HepG2 (cell line): Measurements from ENCODE around the gene FIZ1. TPM values are rescaled to one million over a fixed set of nuclear protein-coding genes. Genes with fewer than 3 reads are reported as not detected.

ENCODE experiments used
- ELK4 ChIP-seq: sonication (generic); formaldehyde crosslinking; IDR thresholded peaks from 2 replicates; pipeline ENCODE4 v1.9.0; 2021; ENCODE audit warnings: missing genetic modification reagents, borderline replicate concordance
- FOXP4 ChIP-seq: sonication (generic); formaldehyde crosslinking; IDR thresholded peaks from 2 replicates; pipeline ENCODE4 v1.4.0; 2020; ENCODE audit warnings: missing genetic modification reagents
- GATAD2A ChIP-seq: IDR thresholded peaks from 2 replicates; pipeline ENCODE4 v1.6.1; 2016
- HMGXB3 ChIP-seq: sonication (generic); formaldehyde crosslinking; IDR thresholded peaks from 2 replicates; pipeline ENCODE4 v1.4.0; 2020; ENCODE audit warnings: missing genetic modification reagents, borderline replicate concordance
- IRF1 ChIP-seq: sonication (generic); formaldehyde crosslinking; IDR thresholded peaks from 2 replicates; pipeline ENCODE4 v1.4.0; 2020; ENCODE audit warnings: low read depth, mild to moderate bottlenecking, missing genetic modification reagents
- MIER3 ChIP-seq: IDR thresholded peaks from 2 replicates; pipeline ENCODE4 v1.6.1; 2016; ENCODE audit warnings: missing compliant biosample characterization, borderline replicate concordance
- NKX3-1 ChIP-seq: sonication (generic); formaldehyde crosslinking; IDR thresholded peaks from 2 replicates; pipeline ENCODE4 v1.5.0; 2020; ENCODE audit warnings: missing genetic modification reagents
- SALL2 ChIP-seq: sonication (generic); formaldehyde crosslinking; IDR thresholded peaks from 2 replicates; pipeline ENCODE4 v1.8.1; 2023; ENCODE audit warnings: mild to moderate bottlenecking, missing genetic modification reagents, inconsistent platforms
- SAP130 ChIP-seq: IDR thresholded peaks from 2 replicates; pipeline ENCODE4 v1.6.1; 2016; ENCODE audit warnings: low read depth
- TBX3 ChIP-seq: fragments of 450-650 bp; IDR thresholded peaks from 2 replicates; pipeline ENCODE4 v1.6.1; 2017; ENCODE audit warnings: antibody characterized with exemption, mild to moderate bottlenecking, inconsistent platforms, borderline replicate concordance
- ZNF10 ChIP-seq: sonication (generic); formaldehyde crosslinking; IDR thresholded peaks from 2 replicates; pipeline ENCODE4 v1.4.0; 2020; ENCODE audit warnings: mild to moderate bottlenecking, low read depth, missing genetic modification reagents, borderline replicate concordance
- ZNF260 ChIP-seq: sonication (generic); formaldehyde crosslinking; IDR thresholded peaks from 2 replicates; pipeline ENCODE4 v1.4.0; 2020; ENCODE audit warnings: missing genetic modification reagents, low read depth, mild to moderate bottlenecking, borderline replicate concordance
- ZNF292 ChIP-seq: sonication (generic); formaldehyde crosslinking; IDR thresholded peaks from 2 replicates; pipeline ENCODE4 v1.8.1; 2022; ENCODE audit warnings: mild to moderate bottlenecking, low read depth, missing genetic modification reagents, borderline replicate concordance
- ZNF367 ChIP-seq: sonication (generic); formaldehyde crosslinking; IDR thresholded peaks from 2 replicates; pipeline ENCODE4 v1.4.0; 2020; ENCODE audit warnings: missing genetic modification reagents, borderline replicate concordance
- ZNF567 ChIP-seq: sonication (generic); formaldehyde crosslinking; IDR thresholded peaks from 2 replicates; pipeline ENCODE4 v1.8.1; 2023; ENCODE audit warnings: mild to moderate bottlenecking, missing genetic modification reagents, borderline replicate concordance
- ZNF691 ChIP-seq: sonication (generic); formaldehyde crosslinking; IDR thresholded peaks from 2 replicates; pipeline ENCODE4 v1.4.0; 2020; ENCODE audit warnings: missing genetic modification reagents, low read depth, mild to moderate bottlenecking, borderline replicate concordance
- ZSCAN20 ChIP-seq: sonication (generic); formaldehyde crosslinking; IDR thresholded peaks from 2 replicates; pipeline ENCODE4 v1.4.0; 2020; ENCODE audit warnings: missing genetic modification reagents, mild to moderate bottlenecking, borderline replicate concordance
- ZSCAN31 ChIP-seq: sonication (generic); formaldehyde crosslinking; IDR thresholded peaks from 2 replicates; pipeline ENCODE4 v1.5.0; 2020; ENCODE audit warnings: low read depth, mild to moderate bottlenecking, missing genetic modification reagents
- polyA plus RNA-seq, 8 experiments: library from polyadenylated mRNA; depleted of rRNA in 3 of 8; stranded (reverse) in 7 of 8; unstranded in 1 of 8; fragments of >200 nt; fragmentation: Illumina TruSeq in 4 of 8; extraction: Trizol in 4 of 8; gene quantifications; 2 replicates each; pipeline versions ENCODE4 v1.2.1 to v1.2.3, GENCODE V29; 2011 to 2016; ENCODE audit warnings: low read depth in 4 of 8, missing spikeins in 1 of 8, mixed read lengths in 1 of 8; ENCODE audit not compliant: insufficient read depth in 1 of 8
- total RNA-seq, 5 experiments: library from RNA; depleted of rRNA; stranded (reverse); fragments of >200 nt; fragmentation: Illumina TruSeq; extraction: Trizol; gene quantifications; 2 replicates each; pipeline ENCODE4 v1.2.3, GENCODE V29; 2016; ENCODE audit warnings: low read depth in 1 of 5

Gene FIZ1
- total and polyA plus RNA-seq, 2 of the 13 experiments (the other 11 are each of a cell fraction or from before 2014, with no cell fraction given), result 3.6 to 5.9 TPM

- TF ChIP-seq HMGXB3 (CRISPR knock-in tag), result no peak; the same call in 1 of the 2 replicates
- no peak for TF ChIP-seq ZNF367 (CRISPR knock-in tag)
- no peak; the same call in 1 of the 2 replicates for TF ChIP-seq ZSCAN31
- no peak for TF ChIP-seq ZNF260 (CRISPR knock-in tag)
- no peak for TF ChIP-seq ZNF691 (CRISPR knock-in tag)
- TF ChIP-seq FOXP4 (CRISPR knock-in tag), result peak; percentile 53
- TF ChIP-seq ELK4 (CRISPR knock-in tag), result no peak
- peak; percentile 73 for TF ChIP-seq SAP130 (CRISPR knock-in tag)
- no peak for TF ChIP-seq GATAD2A
- no peak; the same call in 1 of the 2 replicates for TF ChIP-seq ZSCAN20 (CRISPR knock-in tag)
- peak; percentile 56; the same call in 1 of the 2 replicates for TF ChIP-seq MIER3
- TF ChIP-seq ZNF10 (CRISPR knock-in tag), result no peak
- no peak for TF ChIP-seq NKX3-1 (CRISPR knock-in tag)
- TF ChIP-seq IRF1 (CRISPR knock-in tag), result no peak
- TF ChIP-seq ZNF567 (CRISPR knock-in tag), result no peak
- no peak for TF ChIP-seq ZNF292 (CRISPR knock-in tag)
- TF ChIP-seq SALL2 (CRISPR knock-in tag), result 0 out of 2 replicates have a peak, but pooled peaks have one; percentile 16
- no peak for TF ChIP-seq TBX3
These were observed 18.6 kb downstream of the FIZ1 start, which contains the start of gene ZNF579 (continued) for GRCh38 chr19:55580628-55581144.
